HepG2 (cell line): ENCODE measurements around the gene ADCY10. TPM values are rescaled to one million over a fixed set of nuclear protein-coding genes. Genes with fewer than 3 reads are reported as not detected.

Source experiments
- ATAC-seq: fragments of 200-7000 bp; cut with Tn5 transposase; 3 replicates; pipeline ENCODE4 v1.9.1; 2020; ENCODE audit warnings: mild to moderate bottlenecking, moderate library complexity
- BruUV-seq: library from RNA; stranded (reverse); fragments of 400-500 nt; replicated peaks from 2 replicates; lab custom pipeline; 2021; lab: Mats Ljungman, UMichigan
- CTCF ChIA-PET: fragments of 300-600 bp; formaldehyde crosslinking; extraction: SDS; loops from one replicate; lab custom pipeline; 2021; ENCODE audit warnings: low total read pairs, inconsistent platforms, low intra/inter-chr PET ratio; lab: Yijun Ruan, JAX
- POLR2A ChIA-PET: fragments of 350-600 bp; sonication (Branson Sonifier 250); formaldehyde crosslinking; loops from one replicate; lab custom pipeline; 2020; ENCODE audit warnings: antibody characterized with exemption, inconsistent platforms; lab: Yijun Ruan, JAX
- DNase-seq: peaks from one replicate; pipeline ENCODE4 v3.0.0-alpha.2; 2015; ENCODE audit warnings: low spot score
- FAIRE-seq: peaks from 3 replicates; lab custom pipeline; 2011; peaks lifted over from hg19 to GRCh38; lab: Jason Lieb, UNC
- H2AFZ ChIP-seq: one replicate; pipeline ENCODE4 v1.6.1; 2011; ENCODE audit warnings: low read length, inconsistent platforms
- H3K27ac ChIP-seq: fragments of 300-600 bp; 3 replicates; pipeline ENCODE4 v1.8.0; 2011; ENCODE audit warnings: mixed run types, mild to moderate bottlenecking, mixed read lengths, low read length, inconsistent platforms; ENCODE audit not compliant: insufficient read depth; ENCODE audit errors: extremely low read length
- H3K27me3 ChIP-seq, 2 experiments: fragments of 200-600 bp in 1 of 2; 2 replicates in 1 of 2; 3 replicates in 1 of 2; pipeline versions ENCODE4 v1.6.0 to v1.8.0; 2011; ENCODE audit warnings: low read length in 2 of 2, mild to moderate bottlenecking in 2 of 2, moderate library complexity in 2 of 2, inconsistent platforms in 1 of 2; ENCODE audit not compliant: insufficient read depth in 2 of 2, control insufficient read depth in 1 of 2
- H3K36me3 ChIP-seq, 2 experiments: fragments of 200-600 bp in 1 of 2; replicated peaks in 1 of 2; 2 replicates in 1 of 2; 3 replicates in 1 of 2; pipeline versions ENCODE4 v1.5.1 to v1.8.0; 2011; ENCODE audit warnings: low read length in 2 of 2, inconsistent platforms in 1 of 2; ENCODE audit not compliant: insufficient read depth in 2 of 2, control insufficient read depth in 1 of 2
- H3K4me1 ChIP-seq: 2 replicates; pipeline ENCODE4 v1.5.1; 2012; ENCODE audit warnings: low read length, inconsistent platforms; ENCODE audit not compliant: insufficient read depth
- H3K4me2 ChIP-seq: 2 replicates; pipeline ENCODE4 v1.6.0; 2011; ENCODE audit warnings: low read depth, low read length, inconsistent platforms
- H3K4me3 ChIP-seq, 3 experiments: fragments of 200-600 bp in 1 of 3; sonication (generic), shearing (Covaris generic) in 1 of 3; replicated peaks in 1 of 3; 2 replicates each; pipeline ENCODE4 v1.5.1; 2011 to 2016; ENCODE audit warnings: low read length in 3 of 3, inconsistent platforms in 2 of 3, low read depth in 2 of 3, mild to moderate bottlenecking in 2 of 3, control low read depth in 1 of 3, mixed read lengths in 1 of 3; ENCODE audit not compliant: insufficient read depth in 1 of 3
- H3K79me2 ChIP-seq: one replicate; pipeline ENCODE4 v1.6.1; 2011; ENCODE audit warnings: low read length, inconsistent platforms; ENCODE audit not compliant: insufficient read depth
- H3K9ac ChIP-seq: 2 replicates; pipeline ENCODE4 v1.6.0; 2011; ENCODE audit warnings: mild to moderate bottlenecking, low read depth, low read length, inconsistent platforms; ENCODE audit not compliant: insufficient read depth
- H3K9me3 ChIP-seq: 2 replicates; pipeline ENCODE4 v1.5.1; 2012; ENCODE audit warnings: mild to moderate bottlenecking, low read length
- H4K20me1 ChIP-seq: 2 replicates; pipeline ENCODE4 v1.6.0; 2011; ENCODE audit warnings: inconsistent platforms, mild to moderate bottlenecking, low read length, moderate library complexity; ENCODE audit not compliant: insufficient read depth
- BORCS8-MEF2B ChIP-seq: sonication (generic); formaldehyde crosslinking; IDR thresholded peaks from 2 replicates; pipeline ENCODE4 v1.8.0; 2022; ENCODE audit warnings: mild to moderate bottlenecking, missing genetic modification reagents
- CC2D1A ChIP-seq: sonication (generic); formaldehyde crosslinking; IDR thresholded peaks from 2 replicates; pipeline ENCODE4 v1.8.1; 2023; ENCODE audit warnings: mild to moderate bottlenecking, missing genetic modification reagents
- DNMT3B ChIP-seq: conservative IDR thresholded peaks from 2 replicates; pipeline ENCODE4 v1.6.1; 2016; ENCODE audit warnings: missing biosample characterization, control low read depth
- FIP1L1 ChIP-seq: fragments of 200-400 bp; formaldehyde crosslinking; IDR thresholded peaks from 2 replicates; pipeline ENCODE4 v1.6.1; 2018; ENCODE audit warnings: low read depth, mild to moderate bottlenecking, low read length, moderate library complexity, borderline replicate concordance; ENCODE audit not compliant: insufficient read depth
- GZF1 ChIP-seq: sonication (generic); formaldehyde crosslinking; IDR thresholded peaks from 2 replicates; pipeline ENCODE4 v1.5.1; 2020; ENCODE audit warnings: mild to moderate bottlenecking, missing genetic modification reagents
- HMG20B ChIP-seq: conservative IDR thresholded peaks from 2 replicates; pipeline ENCODE4 v1.6.1; 2016; ENCODE audit warnings: missing genetic modification reagents, missing compliant biosample characterization
- MEIS2 ChIP-seq: sonication (generic); formaldehyde crosslinking; IDR thresholded peaks from 2 replicates; pipeline ENCODE4 v1.9.0; 2021; ENCODE audit warnings: mild to moderate bottlenecking, missing genetic modification reagents
- MXD3 ChIP-seq: IDR thresholded peaks from 2 replicates; pipeline ENCODE4 v1.6.1; 2016; ENCODE audit warnings: mild to moderate bottlenecking, missing biosample characterization, missing genetic modification reagents
- PAXIP1 ChIP-seq: sonication (generic); formaldehyde crosslinking; conservative IDR thresholded peaks from 2 replicates; pipeline ENCODE4 v1.4.0; 2020; ENCODE audit warnings: mild to moderate bottlenecking, missing genetic modification reagents, moderate library complexity
- ZKSCAN8 ChIP-seq: IDR thresholded peaks from 2 replicates; pipeline ENCODE4 v1.6.1; 2016; ENCODE audit warnings: borderline replicate concordance, missing genetic modification reagents, missing compliant biosample characterization
- ZNF225 ChIP-seq: sonication (generic); formaldehyde crosslinking; IDR thresholded peaks from 2 replicates; pipeline ENCODE4 v1.4.0; 2020; ENCODE audit warnings: mild to moderate bottlenecking, missing genetic modification reagents
- ZNF446 ChIP-seq: sonication (generic); formaldehyde crosslinking; IDR thresholded peaks from 2 replicates; pipeline ENCODE4 v1.5.0; 2020; ENCODE audit warnings: mild to moderate bottlenecking, missing genetic modification reagents
- ZSCAN12 ChIP-seq: sonication (generic); formaldehyde crosslinking; IDR thresholded peaks from 2 replicates; pipeline ENCODE4 v1.9.0; 2021; ENCODE audit warnings: mild to moderate bottlenecking, missing genetic modification reagents
- WGBS: methylation state at CpG from one replicate; pipeline ENCODE4 v1.1.6; 2017; ENCODE audit warnings: low lambda C conversion rate; 5-methylcytosine and 5-hydroxymethylcytosine counted together
- in situ Hi-C: cut with HindIII; loops from 2 replicates; pipeline ENCODE4 v1.10.0; 2017; ENCODE audit warnings: low pct_unique_long_range_greater_than_20kb; ENCODE audit not compliant: extremely low pct_ligation_motif_present
- intact Hi-C: fragments of 100-400 bp; cut with micrococcal nuclease; formaldehyde crosslinking; loops from one replicate; pipeline ENCODE4 v1.10.0; 2022; ENCODE audit not compliant: unreplicated experiment
- polyA plus RNA-seq, 8 experiments: library from polyadenylated mRNA; depleted of rRNA in 3 of 8; stranded (reverse) in 7 of 8; unstranded in 1 of 8; fragments of >200 nt; fragmentation: Illumina TruSeq in 4 of 8; extraction: Trizol in 4 of 8; gene quantifications; 2 replicates each; pipeline versions ENCODE4 v1.2.1 to v1.2.3, GENCODE V29; 2011 to 2016; ENCODE audit warnings: low read depth in 4 of 8, missing spikeins in 1 of 8, mixed read lengths in 1 of 8; ENCODE audit not compliant: insufficient read depth in 1 of 8
- total RNA-seq, 5 experiments: library from RNA; depleted of rRNA; stranded (reverse); fragments of >200 nt; fragmentation: Illumina TruSeq; extraction: Trizol; gene quantifications; 2 replicates each; pipeline ENCODE4 v1.2.3, GENCODE V29; 2016; ENCODE audit warnings: low read depth in 1 of 5

Gene ADCY10
- total and polyA plus RNA-seq, 2 of the 13 experiments (the other 11 are each of a cell fraction or from before 2014, with no cell fraction given) = 0.02 to 0.03 TPM

GRCh38 chr1:167950569-167950968 lies 36.6 kb upstream of the ADCY10 start (continued):
- no peak for TF ChIP-seq DNMT3B (CRISPR knock-in tag)
- TF ChIP-seq MEIS2 (CRISPR knock-in tag) = no peak
- no peak for TF ChIP-seq FIP1L1
- no peak for TF ChIP-seq PAXIP1 (CRISPR knock-in tag)
- no peak for TF ChIP-seq HMG20B (CRISPR knock-in tag)
- TF ChIP-seq ZNF446 = no peak
- TF ChIP-seq, all 625 proteins: peak for 0

- peaks cover 9% of the 10 kb centered on the region; the same call in 1 of the 2 replicates for H4K20me1 ChIP-seq
- H3K36me3 ChIP-seq = peaks cover 5 to 20% of the 10 kb centered on the region in 2 experiments; a peak in 4 of 5 replicates
- ChIA-PET CTCF (no interaction called here), POLR2A (interaction anchor here (1.4 kb wide), 1 partner anchor 14 kb away, joined by 3 read pairs; the partner anchor contains the start of genes DCAF6 and MPC2)
- H3K4me2 ChIP-seq = no peak overlapping the region
- no peak overlapping the region for H3K4me3 ChIP-seq
- in situ Hi-C loops (no loop called here), intact Hi-C loops (no loop called here)
- WGBS = 96% methylated on average over 3 of the region's 3 CpGs
- H3K4me1 ChIP-seq = peaks cover 33% of the 10 kb centered on the region
- H2AFZ ChIP-seq = no peak overlapping the region
- H3K9me3 ChIP-seq = no peaks in the 10 kb centered on the region
- H3K27ac ChIP-seq = no peak overlapping the region
- no peak for DNase-seq
- no peak for TF ChIP-seq MXD3
- no peak for TF ChIP-seq ZNF225 (CRISPR knock-in tag)
- no peak for TF ChIP-seq BORCS8-MEF2B (CRISPR knock-in tag)
- no peak for TF ChIP-seq ZSCAN12
- TF ChIP-seq ZKSCAN8 (CRISPR knock-in tag) = no peak
- TF ChIP-seq CC2D1A (CRISPR knock-in tag) = no peak
- TF ChIP-seq GZF1 = no peak
- peaks cover 66% of the 10 kb centered on the region for H3K79me2 ChIP-seq
- no peak for ATAC-seq
- H3K27me3 ChIP-seq = no peaks in the 10 kb centered on the region
- BruUV-seq = no TSS peak
- FAIRE-seq = no peak
- H3K9ac ChIP-seq = no peak overlapping the region
These were observed 35.9 kb upstream of the ADCY10 start for GRCh38 chr1:167949785-167950184.
